Activated gamma-delta T cell (primary cell): Measurements from ENCODE around the gene ELK1.
A peak's percentile ranks its signal among the peaks of the same experiment; 100 is the strongest.

Source experiments
- DNase-seq: peaks from one replicate; lab custom pipeline; 2025; lab: John Stamatoyannopoulos, UW

Gene ELK1

DNA sequence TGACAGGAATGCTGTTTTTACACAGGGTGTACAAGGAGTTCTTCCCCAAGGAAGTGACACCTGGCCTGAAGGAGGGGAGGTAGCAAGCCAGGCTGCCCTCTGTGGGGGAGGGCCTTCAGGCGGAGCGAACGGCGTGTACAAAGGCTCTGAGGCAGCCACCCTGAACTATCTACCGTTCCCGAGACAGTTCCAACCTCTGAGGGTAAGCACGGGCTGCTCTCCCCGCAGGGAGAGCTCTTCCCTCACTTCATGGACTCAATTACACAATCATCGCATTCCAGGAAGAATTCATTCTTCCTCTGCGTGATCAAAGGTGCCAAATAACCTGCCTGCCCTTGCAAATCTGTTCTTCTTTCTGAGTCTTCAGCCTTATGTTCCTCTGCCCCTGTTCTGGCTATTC, 4.8 kb downstream of the ELK1 start:
- DNase-seq, result no peak

DNA sequence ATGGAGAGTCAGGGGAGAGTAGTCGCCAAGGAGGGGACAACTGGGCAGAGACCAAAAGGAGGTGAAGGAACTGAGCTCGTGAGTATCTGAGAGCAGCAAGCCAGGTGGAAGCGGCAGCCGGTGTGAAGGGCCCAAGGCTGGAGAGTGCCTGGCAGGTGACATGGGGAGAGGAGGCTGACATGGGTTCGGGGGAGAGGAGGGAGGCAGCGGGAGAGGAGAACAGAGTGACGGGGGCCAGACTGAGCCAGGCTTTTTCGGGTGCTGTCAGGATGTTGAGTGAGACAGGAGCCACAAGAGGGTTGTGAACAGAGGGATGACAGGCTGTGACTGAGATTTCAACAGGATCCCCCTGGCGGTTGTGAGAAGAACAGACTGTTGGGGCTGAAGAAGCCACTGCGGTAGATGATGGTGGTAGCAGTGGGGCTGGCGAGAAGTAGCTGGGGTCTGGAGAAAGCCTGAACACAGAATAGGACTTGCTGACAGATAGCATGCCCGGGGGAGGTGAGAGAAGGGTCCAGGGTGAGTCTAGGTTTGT, 5.7 kb downstream of the ELK1 start:
- no peak for DNase-seq

DNA sequence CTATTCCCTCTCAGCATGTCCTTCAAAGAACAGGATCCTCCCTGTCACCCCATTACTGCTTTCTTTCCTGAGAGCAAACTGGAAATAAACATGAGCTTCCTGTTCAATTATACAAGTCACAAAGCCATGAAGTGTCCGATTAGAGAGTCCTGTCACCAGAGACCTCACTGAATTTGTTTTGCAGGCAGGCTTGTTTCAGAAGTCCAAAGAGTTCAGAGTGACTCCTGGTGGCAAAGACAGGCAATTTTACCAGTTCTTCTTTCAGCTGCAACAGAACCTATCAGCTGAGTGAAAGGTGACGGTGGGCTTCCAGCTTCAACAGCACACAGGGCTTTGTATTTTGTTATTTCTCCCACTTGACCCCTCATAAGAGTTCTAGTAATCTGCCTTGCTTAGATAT, 6.4 kb downstream of the ELK1 start:
- DNase-seq, result no peak

DNA sequence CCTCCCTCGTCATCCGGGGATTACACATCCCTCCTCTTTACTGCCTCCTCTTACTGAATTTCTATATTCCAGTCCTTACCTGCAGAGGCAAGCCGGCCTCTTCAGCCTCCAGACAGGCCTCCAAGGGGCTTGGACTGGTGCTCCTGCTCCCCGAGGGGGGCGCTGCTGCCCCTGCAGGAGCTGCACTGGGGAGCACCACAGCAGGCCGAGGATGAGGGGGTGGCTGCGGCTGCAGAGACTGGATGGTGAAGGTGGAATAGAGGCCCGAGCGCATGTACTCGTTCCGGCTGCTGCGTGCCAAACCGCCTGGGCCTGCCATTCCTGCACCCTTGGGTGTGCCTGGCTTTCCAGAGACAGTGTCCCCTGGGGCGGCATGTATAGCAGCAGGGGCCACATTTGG, 11.5 kb downstream of the ELK1 start:
- no peak for DNase-seq

DNA sequence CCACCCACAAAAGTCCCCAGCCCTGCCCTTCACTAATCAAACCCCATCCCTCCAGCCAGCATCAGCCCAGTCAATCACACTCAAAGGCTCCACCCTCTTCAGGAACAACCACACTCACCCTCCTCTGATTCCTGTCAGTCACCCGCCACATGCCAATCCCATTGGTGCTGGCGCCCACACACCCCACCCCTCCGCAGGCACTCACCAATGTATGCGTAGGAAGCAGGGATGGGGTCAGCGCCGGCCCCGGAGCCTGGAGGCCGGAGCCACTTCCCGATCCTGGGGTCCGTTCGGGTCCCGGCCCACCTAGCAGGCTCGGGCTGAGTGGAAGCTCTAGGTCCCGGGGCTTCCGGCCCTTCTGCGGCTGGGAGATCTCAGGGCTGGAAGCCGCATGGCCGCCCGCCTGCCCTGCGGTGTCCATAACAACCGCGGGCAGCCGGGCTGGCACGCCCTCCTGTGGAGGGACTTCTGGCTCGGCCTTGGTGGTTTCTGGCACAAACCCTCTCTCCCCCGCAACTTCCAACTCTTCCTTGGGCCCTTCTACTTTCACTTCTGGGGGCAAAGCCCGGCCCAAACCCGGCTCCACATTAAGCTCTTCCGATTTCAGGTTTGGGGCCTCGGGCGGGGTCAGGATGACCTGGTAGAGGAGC, 12.7 kb downstream of the ELK1 start:
- DNase-seq, result no peak

DNA sequence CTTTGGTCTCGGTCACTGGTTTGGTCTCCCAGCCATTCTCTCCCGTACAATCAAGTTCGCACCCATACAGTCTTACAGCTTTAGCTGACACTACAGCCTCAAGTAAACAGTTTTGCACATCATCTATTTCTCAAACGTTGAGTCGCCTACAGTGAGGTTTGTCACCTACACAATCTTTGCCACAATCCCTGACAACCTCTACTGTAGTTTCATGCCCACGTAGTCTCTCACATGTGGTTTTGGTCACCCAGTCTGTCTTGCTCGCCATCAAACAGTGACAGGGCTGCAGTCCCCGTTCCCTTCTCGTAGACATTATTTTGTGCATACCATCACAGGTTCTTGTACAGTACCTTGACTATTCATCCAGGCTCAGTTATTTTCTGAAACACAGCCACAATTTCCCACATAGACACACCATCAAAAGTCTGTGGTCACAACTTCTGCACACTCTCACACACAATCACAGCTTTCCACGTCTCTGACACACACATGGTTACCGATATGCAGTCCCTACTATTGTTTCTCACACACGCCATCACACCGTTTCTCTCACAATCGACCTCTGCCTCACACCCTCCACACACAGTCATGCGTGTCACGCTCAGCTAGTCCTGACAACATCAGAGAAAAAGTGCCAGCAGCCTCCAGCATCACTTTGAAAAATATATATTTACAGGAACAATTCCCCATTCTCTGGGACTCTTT, 15.3 kb downstream of the ELK1 start:
- DNase-seq, result no peak

DNA sequence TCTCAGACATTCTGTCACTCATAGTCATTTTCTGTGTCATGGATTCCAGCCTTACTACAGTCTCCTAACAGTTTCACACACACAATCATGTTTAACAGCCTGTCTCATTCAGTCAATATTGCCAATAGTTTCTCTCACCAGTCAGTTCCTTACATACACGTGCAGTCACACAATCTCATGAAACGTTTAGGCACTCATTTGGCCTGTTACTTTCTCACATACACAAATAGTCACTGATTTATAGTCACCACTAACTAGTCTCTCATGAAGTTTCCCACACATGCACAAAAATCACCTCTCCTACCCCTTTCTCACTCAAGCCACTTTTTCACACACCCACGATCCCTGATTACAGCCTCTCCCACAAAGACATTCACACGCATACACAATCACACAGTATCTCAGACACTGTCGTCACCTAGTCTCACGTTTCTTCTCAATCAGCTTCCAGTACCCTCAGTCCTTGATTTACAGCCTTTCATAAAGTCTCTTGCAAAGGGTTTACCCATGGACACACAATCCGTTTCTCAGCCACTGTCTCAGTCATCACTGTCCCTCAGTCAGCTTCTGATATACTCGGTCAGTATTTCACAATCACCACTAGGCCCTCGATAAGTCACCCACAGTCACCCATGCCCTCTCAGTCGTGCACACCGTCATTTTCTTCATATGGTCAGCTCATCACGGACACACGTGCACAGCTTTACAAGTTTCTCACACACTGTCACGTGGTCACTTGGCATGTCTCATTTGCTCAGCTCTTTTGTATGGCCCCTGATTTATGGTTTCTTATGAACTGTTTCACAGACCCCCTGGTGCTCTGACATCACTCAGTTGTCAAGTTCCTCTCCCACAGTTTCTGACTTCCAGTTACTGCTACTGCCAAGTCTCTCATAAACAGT, 16.4 kb downstream of the ELK1 start:
- no peak for DNase-seq

DNA sequence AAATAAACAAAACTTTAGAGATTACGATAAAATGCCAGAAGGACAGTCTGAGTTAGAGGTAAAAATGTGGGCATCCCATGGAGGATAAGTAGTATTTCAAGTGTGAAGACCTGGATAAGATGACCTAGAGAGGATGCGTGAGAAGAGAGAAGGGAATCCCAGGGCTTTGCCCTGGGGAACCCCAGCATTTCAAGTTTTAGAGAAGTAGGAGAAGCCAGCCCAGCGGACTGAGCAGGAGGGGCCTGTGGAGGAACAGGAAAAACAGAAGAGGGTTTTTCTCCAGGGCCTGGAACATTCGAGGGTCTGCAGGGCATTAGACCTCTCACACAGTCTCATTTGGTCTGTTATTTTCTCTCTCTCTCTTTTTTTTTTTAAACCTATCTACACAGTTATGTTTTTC, 17.7 kb downstream of the ELK1 start:
- DNase-seq, result no peak

DNA sequence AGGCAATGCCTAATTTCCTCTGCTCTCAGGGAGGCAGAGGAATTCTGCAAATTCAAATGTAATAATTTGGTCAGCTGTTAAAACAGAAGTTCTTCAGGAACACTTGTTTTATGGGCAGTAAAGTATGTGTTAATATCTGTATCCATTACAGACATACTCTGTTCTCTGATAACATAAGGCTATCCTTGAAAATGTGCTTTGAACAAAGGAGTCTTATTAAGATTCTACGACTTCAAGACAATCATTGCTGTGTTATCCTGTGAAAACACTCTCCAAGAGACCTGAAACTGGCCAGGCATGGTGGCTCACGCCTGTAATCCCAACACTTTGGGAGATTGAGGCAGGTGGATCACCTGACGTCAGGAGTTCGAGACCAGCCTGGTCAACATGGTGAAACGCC, 18.7 kb downstream of the ELK1 start:
- DNase-seq, result no peak

DNA sequence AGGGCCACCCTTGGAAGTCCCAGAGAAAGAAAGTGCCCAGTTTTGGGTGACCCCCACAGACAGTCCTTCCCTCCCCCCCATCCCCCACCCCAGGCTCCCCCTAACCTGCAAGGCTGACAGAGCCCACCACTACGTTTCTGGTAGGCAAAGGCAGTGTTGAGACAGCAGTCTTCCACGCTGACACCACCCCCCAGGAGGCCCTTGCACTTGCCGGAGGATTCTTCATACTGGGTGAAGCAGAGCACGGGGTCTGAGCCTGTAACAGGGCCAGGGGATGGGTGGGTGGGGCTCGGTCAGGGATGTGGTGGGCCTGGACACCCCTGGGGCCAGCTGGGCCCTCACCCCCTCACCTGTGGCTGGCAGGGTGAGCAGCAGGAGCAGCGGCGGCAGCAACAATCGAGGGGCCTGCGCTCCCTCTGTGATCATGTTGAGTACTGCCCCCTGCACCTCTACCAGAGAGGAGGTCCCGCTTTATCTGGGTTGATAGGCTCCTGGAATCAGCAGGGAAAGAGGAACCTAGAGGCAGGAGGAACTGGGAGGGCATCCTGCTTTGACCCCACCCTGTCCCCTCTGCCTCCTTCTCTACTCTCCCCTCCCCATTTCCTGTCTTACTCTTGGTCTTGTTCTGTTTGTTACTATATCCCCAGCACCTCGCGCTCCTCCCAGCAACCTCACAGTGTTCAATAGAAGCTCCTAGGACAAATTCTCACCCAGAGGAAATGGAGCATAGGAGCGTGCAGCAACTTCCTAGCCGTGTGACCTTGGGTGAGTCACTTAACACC, 20.8 kb downstream of the ELK1 start, which contains the start of gene CFP:
TSS of gene CFP (minus strand) at position 512 of the 782 bp plus-strand sequence. CDS start at position 426, 86 bp downstream.
- no peak for DNase-seq

DNA sequence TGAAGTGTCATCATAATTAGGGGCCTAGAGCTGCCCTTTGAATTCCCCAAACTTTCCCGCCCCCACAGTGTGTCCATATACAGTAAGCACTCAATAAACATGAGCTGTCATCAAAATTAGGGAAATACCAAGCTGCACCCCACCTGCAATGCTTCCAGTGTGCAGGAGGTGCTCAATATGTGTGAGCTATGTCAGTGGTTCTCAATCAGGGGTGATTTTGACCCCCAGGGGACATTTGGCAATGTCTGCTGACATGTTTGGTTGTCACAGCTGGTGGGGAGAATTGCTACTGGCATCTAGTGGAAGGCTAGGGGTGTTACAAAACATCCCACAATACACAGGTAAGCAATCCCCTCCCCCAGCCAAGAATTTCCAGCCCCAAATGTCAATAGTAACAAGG, 21.4 kb downstream of the ELK1 start:
- no peak for DNase-seq

DNA sequence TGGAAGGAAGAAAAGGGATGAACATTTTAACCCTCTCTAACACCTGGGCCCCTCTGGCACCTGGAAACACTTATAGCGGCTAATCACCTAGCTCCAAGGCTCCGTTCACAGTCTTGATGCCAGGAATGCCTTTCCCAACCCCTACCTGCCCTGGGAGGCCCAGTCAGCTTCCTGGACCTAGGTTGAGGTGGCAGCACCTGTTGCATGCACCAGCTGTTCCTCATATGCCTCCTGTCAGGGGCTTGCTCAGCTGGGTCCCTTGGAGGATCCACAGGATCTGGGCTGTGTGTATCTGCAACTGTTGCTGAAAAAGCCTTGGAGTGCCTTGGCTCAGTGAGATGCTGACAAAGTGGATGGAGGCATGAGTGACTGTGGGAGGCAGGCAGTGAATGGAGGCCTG, 25.0 kb downstream of the ELK1 start:
- no peak for DNase-seq

DNA sequence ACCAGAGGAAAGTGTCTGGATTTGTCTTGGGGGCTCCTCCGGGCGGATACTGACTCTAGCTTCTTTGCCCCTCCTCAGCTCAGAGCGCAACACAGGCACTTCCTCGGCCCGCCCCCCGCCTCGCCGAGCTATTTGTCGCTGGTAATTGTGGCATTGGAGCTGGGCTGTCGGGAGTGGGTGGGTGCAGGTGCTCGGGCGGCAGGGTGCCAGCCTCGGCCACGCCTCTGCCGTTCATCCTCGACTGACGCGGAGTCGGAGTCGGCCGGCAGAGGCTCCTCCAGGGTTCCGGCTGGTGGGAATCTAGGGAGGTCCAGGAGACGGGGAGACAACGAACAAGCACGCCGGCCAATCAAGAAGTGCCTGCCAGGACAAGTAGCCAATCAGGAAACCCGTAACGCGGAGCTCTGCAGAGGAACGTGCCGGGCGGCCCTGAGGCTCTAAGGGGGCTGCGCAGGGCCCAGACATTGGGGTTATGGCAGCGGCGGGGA, 26.8 kb downstream of the ELK1 start:
- DNase-seq, result no peak

DNA sequence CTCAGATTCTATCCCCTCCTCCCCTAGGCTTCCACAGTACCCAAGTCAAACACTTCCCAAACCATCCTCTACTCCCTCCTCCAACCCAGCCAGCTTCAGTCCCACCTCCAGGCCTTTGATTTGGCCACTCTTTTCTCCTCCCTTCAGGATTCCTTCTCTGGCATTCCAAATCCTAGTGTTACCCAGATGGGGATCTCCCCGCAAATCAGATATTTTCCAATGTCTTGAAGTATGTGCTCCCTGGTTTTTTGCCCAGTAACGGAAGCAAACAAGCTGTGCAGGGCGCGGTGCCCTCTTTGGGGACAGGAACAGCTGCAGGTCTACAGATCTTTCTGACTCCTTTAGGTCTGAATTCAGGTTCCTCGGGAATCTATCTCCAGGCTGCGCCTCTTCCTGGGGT, 28.5 kb downstream of the ELK1 start:
- DNase-seq, result no peak

DNA sequence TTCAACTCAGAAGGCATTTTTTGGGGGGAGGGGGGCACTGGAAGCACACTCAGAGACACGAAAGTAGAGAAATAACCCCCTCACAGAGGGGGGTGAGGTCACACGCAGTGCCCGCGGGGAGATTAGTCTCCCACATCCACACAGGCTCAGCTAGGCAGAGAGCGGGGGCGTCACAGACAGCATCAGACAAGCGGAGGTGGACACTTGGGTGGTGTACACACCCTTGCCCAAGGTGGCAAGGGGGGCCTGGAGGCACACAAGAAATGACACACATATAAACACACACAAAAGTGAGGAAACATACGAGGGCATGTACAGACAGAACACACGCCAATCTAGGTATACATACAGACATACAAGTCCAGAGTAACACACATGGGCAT, 30.1 kb downstream of the ELK1 start:
- DNase-seq, result no peak

DNA sequence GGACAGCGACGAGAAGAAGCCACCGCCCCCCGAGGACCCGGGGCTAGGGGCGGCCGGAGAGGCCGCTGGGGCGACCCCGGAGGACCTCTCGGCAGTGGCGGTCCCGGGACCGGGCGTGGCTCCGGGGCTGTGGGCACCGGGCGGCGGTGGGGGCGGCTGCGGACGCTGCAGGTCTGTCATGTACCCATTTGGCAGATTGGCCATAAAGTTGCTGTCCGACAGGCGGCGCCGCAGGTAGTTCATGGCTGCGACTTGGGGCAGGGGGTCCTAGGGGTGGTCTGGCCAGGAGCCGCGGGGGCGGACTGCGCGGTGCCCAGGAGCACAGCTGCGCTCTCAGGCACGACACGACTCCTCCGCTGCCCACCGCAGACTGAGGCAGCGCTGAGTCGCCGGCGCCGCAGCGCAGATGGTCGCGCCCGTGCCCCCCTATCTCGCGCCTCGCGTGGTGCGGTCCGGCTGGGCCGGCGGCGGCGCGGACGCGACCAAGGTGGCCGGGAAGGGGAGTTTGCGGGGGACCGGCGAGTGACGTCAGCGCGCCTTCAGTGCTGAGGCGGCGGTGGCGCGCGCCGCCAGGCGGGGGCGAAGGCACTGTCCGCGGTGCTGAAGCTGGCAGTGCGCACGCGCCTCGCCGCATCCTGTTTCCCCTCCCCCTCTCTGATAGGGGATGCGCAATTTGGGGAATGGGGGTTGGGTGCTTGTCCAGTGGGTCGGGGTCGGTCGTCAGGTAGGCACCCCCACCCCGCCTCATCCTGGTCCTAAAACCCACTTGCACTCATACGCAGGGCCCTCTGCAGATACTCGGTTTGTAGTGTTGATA, 30.7 kb downstream of the ELK1 start, which contains the start of gene SYN1:
TSS of gene SYN1 (minus strand) at position 372 of the 817 bp plus-strand sequence. CDS start at position 243, 129 bp downstream.
- DNase-seq, result peak; percentile 73

DNA sequence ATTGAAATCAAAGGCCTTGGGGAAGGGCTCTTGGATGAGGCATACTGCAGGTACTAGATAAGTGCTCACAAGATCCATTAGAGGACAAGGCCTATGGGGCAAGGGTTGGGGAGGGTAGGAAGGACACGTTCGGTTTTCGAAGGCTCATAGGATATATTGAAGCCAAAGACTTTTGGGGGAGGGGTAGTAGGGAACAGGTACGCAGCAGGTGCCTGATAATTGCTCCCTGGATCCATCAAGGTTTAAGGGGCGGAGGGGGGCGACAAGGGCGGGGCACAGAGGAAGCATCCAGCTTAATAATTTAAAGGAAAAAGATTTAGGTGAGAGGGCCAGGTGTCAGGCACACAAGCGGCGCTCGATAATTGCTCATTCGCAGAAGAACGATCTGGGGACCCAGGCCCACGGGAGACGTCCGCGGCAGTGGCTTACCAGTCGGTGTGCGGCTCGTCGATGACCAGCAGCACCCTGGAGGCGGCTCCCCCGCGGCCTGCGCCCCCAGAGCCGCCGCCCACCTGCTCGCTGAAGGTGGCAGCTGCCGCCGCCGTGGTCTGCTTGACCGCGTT, 31.4 kb downstream of the ELK1 start:
- no peak for DNase-seq

DNA sequence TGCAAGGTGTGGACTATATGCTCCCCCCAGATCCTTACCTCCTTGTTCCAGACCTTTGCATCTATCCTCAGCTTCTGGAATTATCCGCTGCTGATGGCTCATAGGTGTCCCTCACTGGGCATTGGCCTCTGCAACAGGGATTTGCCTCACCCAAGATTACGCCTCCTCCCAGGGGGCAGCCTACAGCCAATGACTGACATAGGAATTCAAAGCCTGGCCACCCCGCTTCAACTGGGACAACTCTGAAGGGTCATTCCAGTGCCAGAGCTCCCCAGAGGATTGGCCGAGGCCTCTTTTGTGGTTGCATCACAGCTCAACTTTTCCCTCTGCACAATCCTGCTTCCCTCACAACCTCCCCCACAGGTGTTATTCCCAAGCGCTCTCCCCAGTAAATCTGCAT, 35.7 kb downstream of the ELK1 start:
- no peak for DNase-seq

DNA sequence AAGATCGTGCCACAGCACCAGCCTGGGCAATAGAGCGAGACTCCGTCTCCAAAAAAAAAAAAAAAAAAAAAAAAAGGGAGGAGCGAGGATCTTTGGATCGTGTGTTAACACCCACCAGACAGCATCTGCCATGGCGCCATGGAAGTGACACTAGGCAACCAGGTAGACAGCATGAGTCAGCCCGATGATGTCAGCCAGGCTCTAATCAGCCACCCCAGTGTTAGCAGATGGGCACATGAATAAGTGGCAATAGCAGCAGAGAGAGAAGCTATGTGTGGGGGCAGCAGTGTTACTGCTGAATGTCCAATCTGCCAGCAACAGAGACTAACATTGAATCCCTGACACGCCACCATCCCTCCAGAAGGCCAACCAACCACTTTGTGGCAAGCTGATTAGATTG, 37.3 kb downstream of the ELK1 start:
- DNase-seq, result no peak

DNA sequence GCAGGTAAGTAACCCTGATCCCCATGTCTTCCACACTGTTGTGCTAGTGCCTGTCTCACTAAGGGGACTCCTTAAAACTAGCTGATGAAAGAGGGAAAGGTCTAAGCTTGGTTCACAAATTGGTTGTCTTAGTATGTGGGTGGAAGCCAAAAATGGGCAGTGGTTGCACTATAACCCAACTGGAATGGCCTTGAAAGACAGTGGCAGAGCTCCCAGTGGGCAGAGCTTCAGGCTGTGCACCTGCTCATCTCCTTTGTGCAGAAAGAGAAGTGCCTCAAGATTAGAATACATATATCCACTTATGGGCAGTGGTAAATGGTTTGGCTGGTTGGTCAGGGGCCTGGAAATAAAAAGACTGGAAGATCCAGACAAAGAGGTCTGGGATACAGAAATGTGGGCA, 37.9 kb downstream of the ELK1 start:
- DNase-seq, result no peak
